ENCODE measurements around the gene FAM20C.

DNA sequence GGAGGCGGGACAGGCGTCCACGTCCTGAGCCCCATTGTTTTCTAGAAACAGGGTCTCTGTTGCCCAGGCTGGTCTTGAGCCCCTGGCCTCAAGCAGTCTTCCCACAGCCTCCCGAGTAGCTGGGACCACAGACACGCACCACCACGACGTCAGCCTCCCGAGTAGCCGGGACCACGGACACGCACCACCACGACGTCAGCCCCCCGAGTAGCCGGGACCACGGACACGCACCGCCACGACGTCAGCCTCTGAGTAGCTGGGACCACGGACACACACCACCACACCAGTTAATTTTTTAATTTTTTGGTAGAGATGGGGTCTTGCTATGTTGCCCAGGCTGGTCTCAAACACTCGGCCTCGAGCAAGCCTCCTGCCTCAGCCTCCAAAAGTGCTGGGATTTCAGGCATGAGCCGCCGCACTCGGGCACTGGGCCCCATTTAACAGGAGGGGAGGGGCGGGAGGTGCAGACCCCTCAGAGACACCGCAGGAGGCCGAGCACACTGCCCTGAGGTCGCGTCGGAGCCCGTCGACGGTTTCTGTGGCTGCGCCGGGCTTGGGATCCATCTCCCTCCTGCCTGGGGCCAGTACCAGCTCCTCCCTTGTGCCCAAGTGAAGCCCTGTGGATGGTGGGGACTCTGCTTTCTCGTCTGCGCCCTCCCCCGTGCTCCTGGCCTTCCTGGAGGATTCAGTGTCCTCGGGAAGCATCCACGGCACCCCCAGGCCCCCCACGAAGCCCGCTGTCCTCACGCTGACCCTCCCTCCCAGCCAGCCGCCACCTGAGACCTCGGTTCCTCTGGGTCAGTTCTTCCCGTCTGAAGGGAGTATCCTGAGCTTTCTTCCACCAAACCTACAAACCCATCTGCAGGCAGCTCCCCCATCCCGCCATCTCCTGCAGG, 13.0 kb downstream of the FAM20C start:
- TF ChIP-seq GATA2 (IDR thresholded peaks at IDR 0.05; ENCODE audit: low read depth, low read length) (no peak), GATA3 (IDR thresholded peaks at IDR 0.05; ENCODE audit: low read depth, low read length) (no peak)
